ENCODE results near the gene TAP1.

Gene TAP1

DNA sequence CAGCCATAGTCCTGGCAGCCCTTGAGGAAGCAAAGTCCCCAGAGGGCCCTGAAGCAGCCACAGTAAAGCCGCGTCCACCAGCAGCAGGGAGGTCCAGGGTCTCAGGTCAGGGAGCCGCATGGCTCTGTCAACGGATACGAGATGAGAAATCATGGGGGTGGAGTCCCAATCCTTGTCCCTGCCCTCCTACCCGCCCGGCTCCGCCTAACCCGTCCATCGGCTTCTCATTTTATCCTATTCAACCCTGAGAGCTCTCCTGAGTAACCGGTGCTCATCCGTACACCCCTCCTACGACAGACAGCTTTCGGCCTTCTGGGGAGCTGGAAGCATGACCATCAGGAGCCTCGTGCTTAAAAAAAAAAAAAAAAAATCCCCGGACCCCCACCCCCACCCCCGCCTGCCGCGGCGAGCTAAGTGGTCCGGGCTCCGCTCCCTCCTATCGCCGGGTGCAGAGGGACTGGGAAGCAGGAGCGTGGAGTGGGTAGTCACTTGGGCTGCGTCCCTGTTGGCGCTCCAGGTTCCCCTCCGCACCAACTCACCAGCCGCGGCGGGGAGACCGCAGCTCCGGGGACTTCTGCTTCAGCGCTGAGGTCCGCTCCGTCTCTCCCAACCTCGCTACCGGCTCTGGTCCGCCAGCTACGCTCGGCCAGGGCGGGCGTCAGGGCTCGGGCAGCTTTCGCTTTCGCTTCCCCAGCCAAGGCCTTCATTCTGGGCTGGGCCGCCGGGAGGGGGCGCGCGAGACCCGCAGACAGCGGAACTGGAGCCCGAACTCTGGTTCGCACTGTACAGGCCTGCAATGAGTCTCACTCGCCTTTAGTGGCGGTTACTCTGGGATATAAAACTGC is 15.2 kb downstream of the TAP1 start, which contains the start of gene TAP2 (continued):
- TF ChIP-seq ZNF580 (tag by site-specific recombination; IDR thresholded peaks at IDR 0.05) (no peak), ZNF518A (tag by site-specific recombination; conservative IDR thresholded peaks at IDR 0.05; ENCODE audit: low read depth) (no peak), ZNF23 (tag by site-specific recombination; IDR thresholded peaks at IDR 0.05; ENCODE audit: borderline replicate concordance) (no peak), KLF7 (tag by site-specific recombination; IDR thresholded peaks at IDR 0.05; ENCODE audit: borderline replicate concordance) (no peak), ZNF548 (tag by site-specific recombination; IDR thresholded peaks at IDR 0.05) (no peak), ZNF561 (tag by site-specific recombination; IDR thresholded peaks at IDR 0.05; ENCODE audit: borderline replicate concordance) (0 out of 2 replicates have a peak, but pooled peaks have one; percentile 64), WT1 (tag by site-specific recombination; IDR thresholded peaks at IDR 0.05) (no peak), IKZF3 (tag by site-specific recombination; IDR thresholded peaks at IDR 0.05) (no peak), ZNF621 (tag by site-specific recombination; IDR thresholded peaks at IDR 0.05) (no peak), ZNF791 (tag by site-specific recombination; IDR thresholded peaks at IDR 0.05) (no peak), BCL6B (tag by site-specific recombination; IDR thresholded peaks at IDR 0.05) (no peak), ZNF501 (tag by site-specific recombination; IDR thresholded peaks at IDR 0.05) (peak; percentile 58; the same call in 1 of the 2 replicates), PRDM10 (tag by site-specific recombination; IDR thresholded peaks at IDR 0.05) (peak; percentile 87), RBAK (tag by site-specific recombination; IDR thresholded peaks at IDR 0.05) (no peak), ZBTB1 (tag by site-specific recombination; IDR thresholded peaks at IDR 0.05) (no peak), ZNF768 (tag by site-specific recombination; IDR thresholded peaks at IDR 0.05) (no peak), ZNF560 (tag by site-specific recombination; IDR thresholded peaks at IDR 0.05; ENCODE audit: borderline replicate concordance) (no peak), GLIS2 (tag by site-specific recombination; IDR thresholded peaks at IDR 0.05) (peak; percentile 53; the same call in 1 of the 2 replicates), ZNF785 (tag by site-specific recombination; IDR thresholded peaks at IDR 0.05) (no peak), OSR2 (tag by site-specific recombination; IDR thresholded peaks at IDR 0.05) (no peak), ZNF837 (tag by site-specific recombination; IDR thresholded peaks at IDR 0.05) (no peak), ZNF146 (tag by site-specific recombination; IDR thresholded peaks at IDR 0.05) (no peak)
- TF ChIP-seq, protein P1, sequence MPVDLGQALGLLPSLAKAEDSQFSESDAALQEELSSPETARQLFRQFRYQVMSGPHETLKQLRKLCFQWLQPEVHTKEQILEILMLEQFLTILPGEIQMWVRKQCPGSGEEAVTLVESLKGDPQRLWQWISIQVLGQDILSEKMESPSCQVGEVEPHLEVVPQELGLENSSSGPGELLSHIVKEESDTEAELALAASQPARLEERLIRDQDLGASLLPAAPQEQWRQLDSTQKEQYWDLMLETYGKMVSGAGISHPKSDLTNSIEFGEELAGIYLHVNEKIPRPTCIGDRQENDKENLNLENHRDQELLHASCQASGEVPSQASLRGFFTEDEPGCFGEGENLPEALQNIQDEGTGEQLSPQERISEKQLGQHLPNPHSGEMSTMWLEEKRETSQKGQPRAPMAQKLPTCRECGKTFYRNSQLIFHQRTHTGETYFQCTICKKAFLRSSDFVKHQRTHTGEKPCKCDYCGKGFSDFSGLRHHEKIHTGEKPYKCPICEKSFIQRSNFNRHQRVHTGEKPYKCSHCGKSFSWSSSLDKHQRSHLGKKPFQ (tag by site-specific recombination; IDR thresholded peaks at IDR 0.05): no peak
- TF ChIP-seq, protein P2, sequence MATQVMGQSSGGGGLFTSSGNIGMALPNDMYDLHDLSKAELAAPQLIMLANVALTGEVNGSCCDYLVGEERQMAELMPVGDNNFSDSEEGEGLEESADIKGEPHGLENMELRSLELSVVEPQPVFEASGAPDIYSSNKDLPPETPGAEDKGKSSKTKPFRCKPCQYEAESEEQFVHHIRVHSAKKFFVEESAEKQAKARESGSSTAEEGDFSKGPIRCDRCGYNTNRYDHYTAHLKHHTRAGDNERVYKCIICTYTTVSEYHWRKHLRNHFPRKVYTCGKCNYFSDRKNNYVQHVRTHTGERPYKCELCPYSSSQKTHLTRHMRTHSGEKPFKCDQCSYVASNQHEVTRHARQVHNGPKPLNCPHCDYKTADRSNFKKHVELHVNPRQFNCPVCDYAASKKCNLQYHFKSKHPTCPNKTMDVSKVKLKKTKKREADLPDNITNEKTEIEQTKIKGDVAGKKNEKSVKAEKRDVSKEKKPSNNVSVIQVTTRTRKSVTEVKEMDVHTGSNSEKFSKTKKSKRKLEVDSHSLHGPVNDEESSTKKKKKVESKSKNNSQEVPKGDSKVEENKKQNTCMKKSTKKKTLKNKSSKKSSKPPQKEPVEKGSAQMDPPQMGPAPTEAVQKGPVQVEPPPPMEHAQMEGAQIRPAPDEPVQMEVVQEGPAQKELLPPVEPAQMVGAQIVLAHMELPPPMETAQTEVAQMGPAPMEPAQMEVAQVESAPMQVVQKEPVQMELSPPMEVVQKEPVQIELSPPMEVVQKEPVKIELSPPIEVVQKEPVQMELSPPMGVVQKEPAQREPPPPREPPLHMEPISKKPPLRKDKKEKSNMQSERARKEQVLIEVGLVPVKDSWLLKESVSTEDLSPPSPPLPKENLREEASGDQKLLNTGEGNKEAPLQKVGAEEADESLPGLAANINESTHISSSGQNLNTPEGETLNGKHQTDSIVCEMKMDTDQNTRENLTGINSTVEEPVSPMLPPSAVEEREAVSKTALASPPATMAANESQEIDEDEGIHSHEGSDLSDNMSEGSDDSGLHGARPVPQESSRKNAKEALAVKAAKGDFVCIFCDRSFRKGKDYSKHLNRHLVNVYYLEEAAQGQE (tag by site-specific recombination; IDR thresholded peaks at IDR 0.05): no peak
